Ascending aorta (tissue), 2 donors: ENCODE results near the gene BCL2L14. TPM values are rescaled to one million over a fixed set of nuclear protein-coding genes. Genes with fewer than 3 reads are reported as not detected.
"Not testable (repeated sequence)": the region's sequence is repeated elsewhere in the genome, so short reads cannot be mapped to it uniquely, and the experiment has no call there.

Source experiments
- DNase-seq, 2 donors: peaks; one replicate each; pipeline ENCODE4 v3.0.0-alpha.2; 2019; ENCODE audit warnings: low spot score in 2 of 2
- H3K27ac ChIP-seq, 2 donors: fragments of 200-600 bp; sonication (generic); one replicate each; pipeline ENCODE4 v1.5.1; 2016 to 2017; ENCODE audit warnings: mild to moderate bottlenecking in 1 of 2
- H3K27me3 ChIP-seq: fragments of 200-600 bp; sonication (generic); one replicate; pipeline ENCODE4 v1.5.1; 2017
- H3K36me3 ChIP-seq, 2 donors: fragments of 200-600 bp; sonication (generic); one replicate each; pipeline ENCODE4 v1.5.1; 2016
- H3K4me1 ChIP-seq, 2 donors: fragments of 200-600 bp; sonication (generic); one replicate each; pipeline ENCODE4 v1.5.1; 2016 to 2017; ENCODE audit warnings: mild to moderate bottlenecking in 1 of 2
- H3K4me3 ChIP-seq, 2 donors: fragments of 200-600 bp; sonication (generic); one replicate each; pipeline ENCODE4 v1.5.1; 2016 to 2017; ENCODE audit warnings: mild to moderate bottlenecking in 1 of 2
- H3K9me3 ChIP-seq, 2 donors: fragments of 200-600 bp; sonication (generic); one replicate each; pipeline ENCODE4 v1.5.1; 2016
- intact Hi-C: fragments of 100-400 bp; cut with DNase I; formaldehyde crosslinking; loops from one replicate; pipeline ENCODE4 v1.15.1; 2023
- total RNA-seq: library from RNA; depleted of rRNA; stranded (reverse); fragments of >200 nt; gene quantifications from one replicate; pipeline ENCODE4 v1.1.0, GENCODE V29; 2016
- TF ChIP-seq, protein P1 (sequence below), 3 experiments: fragments of 200-600 bp in 2 of 3; fragments of 450-650 bp in 1 of 3; sonication (generic) in 2 of 3; IDR thresholded peaks; one replicate each; pipeline ENCODE4 v1.5.1; 2016 to 2019; ENCODE audit warnings: antibody characterized with exemption in 3 of 3, mild to moderate bottlenecking in 1 of 3, moderate library complexity in 1 of 3

The BCL2L14 gene
- total RNA-seq, 1 donor from 2014 or later: not detected

- intact Hi-C loops: no loop called here
- TF ChIP-seq, protein P1, sequence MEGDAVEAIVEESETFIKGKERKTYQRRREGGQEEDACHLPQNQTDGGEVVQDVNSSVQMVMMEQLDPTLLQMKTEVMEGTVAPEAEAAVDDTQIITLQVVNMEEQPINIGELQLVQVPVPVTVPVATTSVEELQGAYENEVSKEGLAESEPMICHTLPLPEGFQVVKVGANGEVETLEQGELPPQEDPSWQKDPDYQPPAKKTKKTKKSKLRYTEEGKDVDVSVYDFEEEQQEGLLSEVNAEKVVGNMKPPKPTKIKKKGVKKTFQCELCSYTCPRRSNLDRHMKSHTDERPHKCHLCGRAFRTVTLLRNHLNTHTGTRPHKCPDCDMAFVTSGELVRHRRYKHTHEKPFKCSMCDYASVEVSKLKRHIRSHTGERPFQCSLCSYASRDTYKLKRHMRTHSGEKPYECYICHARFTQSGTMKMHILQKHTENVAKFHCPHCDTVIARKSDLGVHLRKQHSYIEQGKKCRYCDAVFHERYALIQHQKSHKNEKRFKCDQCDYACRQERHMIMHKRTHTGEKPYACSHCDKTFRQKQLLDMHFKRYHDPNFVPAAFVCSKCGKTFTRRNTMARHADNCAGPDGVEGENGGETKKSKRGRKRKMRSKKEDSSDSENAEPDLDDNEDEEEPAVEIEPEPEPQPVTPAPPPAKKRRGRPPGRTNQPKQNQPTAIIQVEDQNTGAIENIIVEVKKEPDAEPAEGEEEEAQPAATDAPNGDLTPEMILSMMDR (IDR thresholded peaks at IDR 0.05): no peak
These were observed 27.4 kb downstream of the BCL2L14 start for GRCh38 chr12:12097891-12098690.

DNA sequence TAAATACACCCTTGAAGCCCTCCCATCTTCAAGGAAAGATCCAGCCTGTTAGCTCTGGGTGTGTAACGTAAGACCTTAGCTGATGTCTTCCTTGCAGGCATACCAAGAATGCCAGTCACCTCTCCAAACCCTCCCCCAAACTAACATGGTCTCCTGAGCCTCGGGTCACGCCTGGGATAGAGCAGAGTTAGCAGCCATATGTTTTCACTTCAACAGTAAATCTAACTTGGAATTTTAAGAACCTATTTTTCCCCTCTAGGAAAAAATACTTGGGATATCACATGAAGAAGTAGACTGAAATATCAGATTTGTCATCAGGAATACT lies 27.9 kb downstream of the BCL2L14 start:
- H3K27me3 ChIP-seq: no peaks in the 10 kb centered on the region
- DNase-seq: no peak
- no peak overlapping the region for H3K4me3 ChIP-seq
- H3K27ac ChIP-seq: no peak overlapping the region
- H3K36me3 ChIP-seq: peaks cover 0 to 3% of the 10 kb centered on the region in 2 donors
- no peaks in the 10 kb centered on the region for H3K9me3 ChIP-seq
- peaks cover 0 to 3% of the 10 kb centered on the region in 2 donors for H3K4me1 ChIP-seq
- intact Hi-C loops: no loop called here
- TF ChIP-seq, protein P1 (IDR thresholded peaks at IDR 0.05): no peak

More at GRCh38 chr12:12097891-12098690, 27.4 kb downstream of the BCL2L14 start:
- Histone ChIP-seq H3K4me1 (peaks cover 0 to 3% of the 10 kb centered on the region in 2 donors), H3K27ac (no peak overlapping the region), H3K27me3 (no peaks in the 10 kb centered on the region), H3K36me3 (no peaks in the 10 kb centered on the region), H3K4me3 (no peak overlapping the region), H3K9me3 (no peaks in the 10 kb centered on the region)
- DNase-seq: no peak

- Histone ChIP-seq H3K36me3 (peaks cover 0 to 5% of the 10 kb centered on the region in 2 donors), H3K4me1 (peaks cover 0 to 3% of the 10 kb centered on the region in 2 donors), H3K27ac (no peak overlapping the region), H3K4me3 (no peak overlapping the region), H3K27me3 (no peaks in the 10 kb centered on the region), H3K9me3 (no peaks in the 10 kb centered on the region)
- intact Hi-C loops: no loop called here
- TF ChIP-seq, protein P1 (IDR thresholded peaks at IDR 0.05): no peak
- DNase-seq: no peak
These were observed 28.4 kb downstream of the BCL2L14 start for GRCh38 chr12:12099102-12099501.

GRCh38 chr12:12107678-12108077 lies 36.9 kb downstream of the BCL2L14 start:
- intact Hi-C loops: no loop called here
- no peak overlapping the region for H3K27ac ChIP-seq
- H3K4me1 ChIP-seq: no peaks in the 10 kb centered on the region
- H3K27me3 ChIP-seq: no peaks in the 10 kb centered on the region
- no peak overlapping the region for H3K4me3 ChIP-seq
- H3K9me3 ChIP-seq: peaks cover 12 to 17% of the 10 kb centered on the region in 2 donors
- DNase-seq: no peak
- TF ChIP-seq, protein P1 (IDR thresholded peaks at IDR 0.05): no peak
- peaks cover 0 to 8% of the 10 kb centered on the region in 2 donors for H3K36me3 ChIP-seq

- Histone ChIP-seq H3K4me3 (no peak overlapping the region), H3K36me3 (peaks cover 0 to 6% of the 10 kb centered on the region in 2 donors), H3K4me1 (no peaks in the 10 kb centered on the region), H3K9me3 (peaks cover 12 to 17% of the 10 kb centered on the region in 2 donors), H3K27me3 (no peaks in the 10 kb centered on the region), H3K27ac (no peak overlapping the region)
- TF ChIP-seq, protein P1 (IDR thresholded peaks at IDR 0.05): no peak
- intact Hi-C loops: no loop called here
- no peak for DNase-seq
These were observed 37.8 kb downstream of the BCL2L14 start for GRCh38 chr12:12108441-12109058.

DNA sequence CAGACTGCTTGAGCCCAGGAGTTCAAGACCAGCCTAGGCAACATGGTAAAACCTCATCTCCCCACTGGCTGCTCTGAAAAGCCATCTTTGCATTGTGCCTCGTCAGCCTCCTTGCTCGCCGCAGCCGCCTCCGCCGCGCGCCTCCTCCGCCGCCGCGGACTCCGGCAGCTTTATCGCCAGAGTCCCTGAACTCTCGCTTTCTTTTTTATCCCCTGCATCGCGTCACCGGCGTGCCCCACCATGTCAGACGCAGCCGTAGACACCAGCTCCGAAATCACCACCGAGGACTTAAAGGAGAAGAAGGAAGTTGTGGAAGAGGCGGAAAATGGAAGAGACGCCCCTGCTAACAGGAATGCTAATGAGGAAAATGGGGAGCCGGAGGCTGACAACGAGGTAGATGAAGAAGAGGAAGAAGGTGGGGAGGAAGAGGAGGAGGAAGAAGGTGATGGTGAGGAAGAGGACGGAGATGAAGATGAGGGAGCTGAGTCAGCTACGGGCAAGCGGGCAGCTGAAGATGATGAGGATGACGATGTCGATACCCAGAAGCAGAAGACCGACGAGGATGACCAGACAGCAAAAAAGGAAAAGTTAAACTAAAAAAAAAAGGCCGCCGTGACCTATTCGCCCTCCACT lies 40.3 kb downstream of the BCL2L14 start:
- H3K36me3 ChIP-seq, DNase-seq, H3K4me1 ChIP-seq, H3K4me3 ChIP-seq, intact Hi-C loops, H3K27me3 ChIP-seq, H3K27ac ChIP-seq: not testable (repeated sequence)
- peaks cover 12 to 17% of the 10 kb centered on the region in 2 donors for H3K9me3 ChIP-seq
